PFSK-1 (cell line): ENCODE data around the gene SHTN1.

Experiments used
- POLR2AphosphoS5 ChIP-seq: IDR thresholded peaks from 2 replicates; pipeline ENCODE4 v1.6.1; 2012; ENCODE audit warnings: low read depth, mild to moderate bottlenecking, control low read depth, low read length, moderate library complexity
- SIN3A ChIP-seq: IDR thresholded peaks from 2 replicates; pipeline ENCODE4 v1.6.1; 2012; ENCODE audit warnings: mild to moderate bottlenecking, low read length, moderate library complexity, borderline replicate concordance; ENCODE audit not compliant: insufficient read depth
- TAF1 ChIP-seq: IDR thresholded peaks from 2 replicates; pipeline ENCODE4 v1.6.1; 2012; ENCODE audit warnings: low read length, control low read depth, borderline replicate concordance; ENCODE audit not compliant: insufficient read depth
- TF ChIP-seq, protein P1 (sequence below), 2 experiments: IDR thresholded peaks; 2 replicates each; pipeline versions ENCODE4 v1.6.1 to v1.8.0; 2011 to 2012; ENCODE audit warnings: low read depth in 2 of 2, low read length in 2 of 2, control low read depth in 1 of 2, inconsistent platforms in 1 of 2, mild to moderate bottlenecking in 1 of 2, moderate library complexity in 1 of 2; ENCODE audit not compliant: insufficient read depth in 1 of 2

DNA sequence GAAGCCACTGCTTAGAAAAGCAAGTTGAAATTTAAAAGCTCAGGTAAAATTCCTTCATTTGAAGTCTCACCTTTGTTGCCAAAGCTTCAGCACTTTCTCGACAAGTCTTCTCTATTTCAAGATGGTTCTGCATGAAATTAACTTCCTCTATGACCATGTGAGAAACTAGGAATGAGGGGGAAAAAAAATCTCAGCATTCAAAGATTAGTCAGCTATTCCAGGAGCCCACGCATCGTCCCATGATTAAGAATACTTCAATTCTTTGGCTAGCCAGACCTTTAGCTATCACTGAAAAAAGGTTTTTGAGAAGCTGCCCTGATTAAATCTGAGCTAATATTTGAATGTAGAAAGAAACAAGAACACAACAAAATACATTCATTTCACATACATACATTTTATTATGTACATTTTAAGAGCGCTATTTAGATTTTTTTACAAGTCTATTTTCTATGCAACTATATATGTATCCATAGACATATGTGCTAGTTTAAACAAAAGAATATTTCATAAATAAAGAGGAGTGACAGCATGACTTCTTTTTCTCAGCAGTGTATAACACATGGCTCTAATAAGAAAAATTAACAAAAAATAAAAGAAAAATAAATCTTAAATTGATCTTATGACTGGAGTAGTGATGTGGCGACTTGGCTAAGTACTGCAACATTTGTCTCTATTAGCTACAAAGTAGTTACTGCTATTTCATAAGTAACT is 44.8 kb downstream of the SHTN1 start:
- no peak for TF ChIP-seq POLR2AphosphoS5
- no peak for TF ChIP-seq SIN3A
- TF ChIP-seq TAF1 = no peak
- TF ChIP-seq, protein P1, sequence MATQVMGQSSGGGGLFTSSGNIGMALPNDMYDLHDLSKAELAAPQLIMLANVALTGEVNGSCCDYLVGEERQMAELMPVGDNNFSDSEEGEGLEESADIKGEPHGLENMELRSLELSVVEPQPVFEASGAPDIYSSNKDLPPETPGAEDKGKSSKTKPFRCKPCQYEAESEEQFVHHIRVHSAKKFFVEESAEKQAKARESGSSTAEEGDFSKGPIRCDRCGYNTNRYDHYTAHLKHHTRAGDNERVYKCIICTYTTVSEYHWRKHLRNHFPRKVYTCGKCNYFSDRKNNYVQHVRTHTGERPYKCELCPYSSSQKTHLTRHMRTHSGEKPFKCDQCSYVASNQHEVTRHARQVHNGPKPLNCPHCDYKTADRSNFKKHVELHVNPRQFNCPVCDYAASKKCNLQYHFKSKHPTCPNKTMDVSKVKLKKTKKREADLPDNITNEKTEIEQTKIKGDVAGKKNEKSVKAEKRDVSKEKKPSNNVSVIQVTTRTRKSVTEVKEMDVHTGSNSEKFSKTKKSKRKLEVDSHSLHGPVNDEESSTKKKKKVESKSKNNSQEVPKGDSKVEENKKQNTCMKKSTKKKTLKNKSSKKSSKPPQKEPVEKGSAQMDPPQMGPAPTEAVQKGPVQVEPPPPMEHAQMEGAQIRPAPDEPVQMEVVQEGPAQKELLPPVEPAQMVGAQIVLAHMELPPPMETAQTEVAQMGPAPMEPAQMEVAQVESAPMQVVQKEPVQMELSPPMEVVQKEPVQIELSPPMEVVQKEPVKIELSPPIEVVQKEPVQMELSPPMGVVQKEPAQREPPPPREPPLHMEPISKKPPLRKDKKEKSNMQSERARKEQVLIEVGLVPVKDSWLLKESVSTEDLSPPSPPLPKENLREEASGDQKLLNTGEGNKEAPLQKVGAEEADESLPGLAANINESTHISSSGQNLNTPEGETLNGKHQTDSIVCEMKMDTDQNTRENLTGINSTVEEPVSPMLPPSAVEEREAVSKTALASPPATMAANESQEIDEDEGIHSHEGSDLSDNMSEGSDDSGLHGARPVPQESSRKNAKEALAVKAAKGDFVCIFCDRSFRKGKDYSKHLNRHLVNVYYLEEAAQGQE (IDR thresholded peaks at IDR 0.05; ENCODE audit: insufficient read depth in 1 of 2, low read depth in 2 of 2, low read length in 2 of 2) = no peak
